GM23338 (cell line): Measurements from ENCODE around the gene CRADD. TPM values are rescaled to one million over a fixed set of nuclear protein-coding genes. Genes with fewer than 3 reads are reported as not detected.

ENCODE experiments used
- ATAC-seq: fragments of 200-7000 bp; cut with Tn5 transposase; 3 replicates; pipeline ENCODE4 v1.9.1; 2020
- DNase-seq: peaks from one replicate; pipeline ENCODE4 v3.0.0-alpha.2; 2015; ENCODE audit warnings: low spot score
- H2AFZ ChIP-seq: fragments of 200-600 bp; sonication (generic); 2 replicates; pipeline ENCODE4 v1.8.0; 2016; ENCODE audit warnings: antibody characterized with exemption, mild to moderate bottlenecking, moderate library complexity
- H3F3A ChIP-seq: fragments of 200-600 bp; sonication (generic); replicated peaks from 2 replicates; pipeline ENCODE4 v1.8.0; 2017; ENCODE audit warnings: antibody characterized with exemption, mixed run types, low read depth
- H3K27ac ChIP-seq: fragments of 200-600 bp; sonication (generic); 2 replicates; pipeline ENCODE4 v1.6.1; 2016; ENCODE audit warnings: low read depth
- H3K27me3 ChIP-seq: fragments of 200-600 bp; sonication (generic); 2 replicates; pipeline ENCODE4 v1.8.0; 2016; ENCODE audit warnings: mild to moderate bottlenecking, mixed run types, moderate library complexity; ENCODE audit not compliant: insufficient read depth
- H3K36me3 ChIP-seq: fragments of 200-600 bp; sonication (generic); 2 replicates; pipeline ENCODE4 v1.8.0; 2016; ENCODE audit warnings: mild to moderate bottlenecking; ENCODE audit not compliant: insufficient read depth
- H3K4me1 ChIP-seq: fragments of 200-600 bp; sonication (generic); 2 replicates; pipeline ENCODE4 v1.8.0; 2016; ENCODE audit warnings: mild to moderate bottlenecking, moderate library complexity; ENCODE audit not compliant: insufficient read depth
- H3K4me2 ChIP-seq: fragments of 200-600 bp; sonication (generic); 2 replicates; pipeline ENCODE4 v1.7.1; 2017; ENCODE audit warnings: mixed run types
- H3K4me3 ChIP-seq: fragments of 200-600 bp; sonication (generic); 2 replicates; pipeline ENCODE4 v1.6.1; 2016; ENCODE audit warnings: mixed run types
- H3K79me2 ChIP-seq: fragments of 200-600 bp; sonication (generic); replicated peaks from 2 replicates; pipeline ENCODE4 v1.8.0; 2017; ENCODE audit warnings: mild to moderate bottlenecking; ENCODE audit not compliant: insufficient read depth
- H3K9me2 ChIP-seq: fragments of 200-600 bp; sonication (generic); 2 replicates; pipeline ENCODE4 v1.8.0; 2017; ENCODE audit not compliant: insufficient read depth
- H4K20me1 ChIP-seq: fragments of 200-600 bp; sonication (generic); replicated peaks from 2 replicates; pipeline ENCODE4 v1.8.0; 2017; ENCODE audit warnings: mild to moderate bottlenecking; ENCODE audit not compliant: insufficient read depth
- H3K27ac Mint-ChIP-seq: 2 replicates; pipeline ENCODE4 v1.8.0; 2020; ENCODE audit warnings: inconsistent platforms, mild to moderate bottlenecking, moderate library complexity, mixed read lengths
- H3K27me3 Mint-ChIP-seq: 3 replicates; pipeline ENCODE4 v1.8.0; 2022; ENCODE audit warnings: low read depth, mild to moderate bottlenecking, moderate library complexity, mixed read lengths, inconsistent platforms; ENCODE audit not compliant: insufficient read depth, poor library complexity
- H3K36me3 Mint-ChIP-seq: 3 replicates; pipeline ENCODE4 v1.8.0; 2021; ENCODE audit warnings: low read depth, mild to moderate bottlenecking, inconsistent platforms, moderate library complexity, mixed read lengths
- H3K4me1 Mint-ChIP-seq: 3 replicates; pipeline ENCODE4 v1.8.0; 2020; ENCODE audit warnings: mild to moderate bottlenecking, inconsistent platforms, mixed read lengths
- H3K4me3 Mint-ChIP-seq: 3 replicates; pipeline ENCODE4 v1.8.0; 2021; ENCODE audit warnings: moderate library complexity, mild to moderate bottlenecking, inconsistent platforms, mixed read lengths
- H3K9me3 Mint-ChIP-seq: 3 replicates; pipeline ENCODE4 v1.8.0; 2020; ENCODE audit warnings: moderate library complexity, mild to moderate bottlenecking, inconsistent platforms, mixed read lengths
- CREB1 ChIP-seq: fragments of 250-450 bp; sonication (Bioruptor Pico); IDR thresholded peaks from 2 replicates; pipeline ENCODE4 v1.5.0; 2020; ENCODE audit warnings: low read depth, mild to moderate bottlenecking, moderate library complexity
- EZH2phosphoT487 ChIP-seq: fragments of 200-600 bp; sonication (generic); IDR thresholded peaks from one replicate; pipeline ENCODE4 v1.8.1; 2018; ENCODE audit warnings: antibody characterized with exemption; ENCODE audit not compliant: unreplicated experiment
- NANOG ChIP-seq: IDR thresholded peaks from 2 replicates; pipeline ENCODE4 v1.6.1; 2016; ENCODE audit warnings: antibody characterized with exemption, borderline replicate concordance
- POLR2AphosphoS5 ChIP-seq: IDR thresholded peaks from 2 replicates; pipeline ENCODE4 v1.6.1; 2016; ENCODE audit warnings: antibody characterized with exemption, low read depth
- STAT1 ChIP-seq: IDR thresholded peaks from one replicate; pipeline ENCODE4 v1.6.1; 2016; ENCODE audit warnings: antibody characterized with exemption; ENCODE audit not compliant: unreplicated experiment
- ZNF114 ChIP-seq: fragments of 250-450 bp; sonication (Bioruptor Pico); IDR thresholded peaks from 2 replicates; pipeline ENCODE4 v1.5.0; 2020; ENCODE audit warnings: mild to moderate bottlenecking, moderate library complexity
- ZNF331 ChIP-seq: fragments of 250-450 bp; sonication (Bioruptor Pico); IDR thresholded peaks from 2 replicates; pipeline ENCODE4 v1.5.0; 2020; ENCODE audit warnings: low read depth, mild to moderate bottlenecking, moderate library complexity
- polyA plus RNA-seq: library from polyadenylated mRNA; unstranded; fragments of >200 nt; fragmentation: Nextera tagmentation; extraction: Ambion mirVana; gene quantifications from 2 replicates; pipeline ENCODE4 v1.2.1, GENCODE V29; 2016
- total RNA-seq: library from RNA; depleted of rRNA; stranded (reverse); fragments of >200 nt; shearing (Covaris generic); gene quantifications from 2 replicates; pipeline ENCODE4 v1.2.3, GENCODE V29; 2014
- TF ChIP-seq, protein P1 (sequence below): IDR thresholded peaks from one replicate; pipeline ENCODE4 v1.6.1; 2018; ENCODE audit warnings: antibody characterized with exemption; ENCODE audit not compliant: unreplicated experiment
- TF ChIP-seq, protein P2 (sequence below): IDR thresholded peaks from 2 replicates; pipeline ENCODE4 v1.6.1; 2016; ENCODE audit warnings: antibody characterized with exemption
- TF ChIP-seq, protein P3 (sequence below): fragments of 250-450 bp; sonication (Bioruptor Pico); IDR thresholded peaks from 2 replicates; pipeline ENCODE4 v1.5.0; 2020; ENCODE audit warnings: mild to moderate bottlenecking, moderate library complexity
- TF ChIP-seq, protein P4 (sequence below), 2 experiments: fragments of 200-600 bp in 1 of 2; sonication (generic) in 1 of 2; conservative IDR thresholded peaks; 2 replicates each; pipeline versions ENCODE4 v1.5.1 to v1.6.1; 2016 to 2017; ENCODE audit warnings: antibody characterized with exemption in 2 of 2, low read depth in 2 of 2, mild to moderate bottlenecking in 2 of 2, moderate library complexity in 1 of 2

CRADD gene
- total and polyA plus RNA-seq, 2 experiments from 2014 or later: 6.3 to 27.9 TPM

DNA sequence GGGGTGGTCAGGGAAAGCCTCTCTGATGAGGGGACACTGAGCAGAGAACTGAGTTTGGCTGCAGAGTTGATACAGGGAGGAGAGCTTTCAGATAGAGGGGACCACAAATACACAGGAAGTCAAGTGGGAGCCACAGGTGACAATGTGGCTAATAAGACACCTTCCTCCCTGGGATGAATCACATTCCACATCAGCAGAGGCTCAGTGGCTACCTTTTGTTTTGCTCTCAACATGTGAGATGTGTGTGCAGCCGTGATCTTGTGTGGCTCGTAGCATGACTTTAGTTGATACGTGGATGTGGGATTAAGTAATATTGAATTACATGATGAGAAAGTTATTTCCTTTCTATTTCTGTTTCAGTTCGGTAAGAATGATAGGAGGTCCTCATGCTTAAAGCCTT, 7.5 kb downstream of the CRADD start:
- Histone ChIP-seq H3K27ac (no peak overlapping the region), H4K20me1 (no peaks in the 10 kb centered on the region), H3K9me2 (no peaks in the 10 kb centered on the region), H3K27me3 (no peaks in the 10 kb centered on the region), H3K36me3 (no peaks in the 10 kb centered on the region), H3F3A (no peaks in the 10 kb centered on the region), H3K4me2 (no peak overlapping the region), H3K4me1 (peaks cover 23% of the 10 kb centered on the region; the same call in 1 of the 2 replicates), H3K4me3 (no peak overlapping the region), H3K79me2 (no peaks in the 10 kb centered on the region), H2AFZ (no peak overlapping the region)
- H3K4me1 Mint-ChIP-seq: peaks cover 44% of the 10 kb centered on the region
- no peak for DNase-seq
- H3K9me3 Mint-ChIP-seq: no peaks in the 10 kb centered on the region
- H3K27me3 Mint-ChIP-seq: peaks cover 6% of the 10 kb centered on the region
- no peak for ATAC-seq
- TF ChIP-seq, protein P1, sequence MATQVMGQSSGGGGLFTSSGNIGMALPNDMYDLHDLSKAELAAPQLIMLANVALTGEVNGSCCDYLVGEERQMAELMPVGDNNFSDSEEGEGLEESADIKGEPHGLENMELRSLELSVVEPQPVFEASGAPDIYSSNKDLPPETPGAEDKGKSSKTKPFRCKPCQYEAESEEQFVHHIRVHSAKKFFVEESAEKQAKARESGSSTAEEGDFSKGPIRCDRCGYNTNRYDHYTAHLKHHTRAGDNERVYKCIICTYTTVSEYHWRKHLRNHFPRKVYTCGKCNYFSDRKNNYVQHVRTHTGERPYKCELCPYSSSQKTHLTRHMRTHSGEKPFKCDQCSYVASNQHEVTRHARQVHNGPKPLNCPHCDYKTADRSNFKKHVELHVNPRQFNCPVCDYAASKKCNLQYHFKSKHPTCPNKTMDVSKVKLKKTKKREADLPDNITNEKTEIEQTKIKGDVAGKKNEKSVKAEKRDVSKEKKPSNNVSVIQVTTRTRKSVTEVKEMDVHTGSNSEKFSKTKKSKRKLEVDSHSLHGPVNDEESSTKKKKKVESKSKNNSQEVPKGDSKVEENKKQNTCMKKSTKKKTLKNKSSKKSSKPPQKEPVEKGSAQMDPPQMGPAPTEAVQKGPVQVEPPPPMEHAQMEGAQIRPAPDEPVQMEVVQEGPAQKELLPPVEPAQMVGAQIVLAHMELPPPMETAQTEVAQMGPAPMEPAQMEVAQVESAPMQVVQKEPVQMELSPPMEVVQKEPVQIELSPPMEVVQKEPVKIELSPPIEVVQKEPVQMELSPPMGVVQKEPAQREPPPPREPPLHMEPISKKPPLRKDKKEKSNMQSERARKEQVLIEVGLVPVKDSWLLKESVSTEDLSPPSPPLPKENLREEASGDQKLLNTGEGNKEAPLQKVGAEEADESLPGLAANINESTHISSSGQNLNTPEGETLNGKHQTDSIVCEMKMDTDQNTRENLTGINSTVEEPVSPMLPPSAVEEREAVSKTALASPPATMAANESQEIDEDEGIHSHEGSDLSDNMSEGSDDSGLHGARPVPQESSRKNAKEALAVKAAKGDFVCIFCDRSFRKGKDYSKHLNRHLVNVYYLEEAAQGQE: no peak
- TF ChIP-seq EZH2phosphoT487 (no peak), ZNF114 (CRISPR knock-in tag) (no peak), NANOG (no peak), POLR2AphosphoS5 (no peak), CREB1 (no peak), ZNF331 (CRISPR knock-in tag) (no peak), STAT1 (no peak)
- TF ChIP-seq, protein P2, sequence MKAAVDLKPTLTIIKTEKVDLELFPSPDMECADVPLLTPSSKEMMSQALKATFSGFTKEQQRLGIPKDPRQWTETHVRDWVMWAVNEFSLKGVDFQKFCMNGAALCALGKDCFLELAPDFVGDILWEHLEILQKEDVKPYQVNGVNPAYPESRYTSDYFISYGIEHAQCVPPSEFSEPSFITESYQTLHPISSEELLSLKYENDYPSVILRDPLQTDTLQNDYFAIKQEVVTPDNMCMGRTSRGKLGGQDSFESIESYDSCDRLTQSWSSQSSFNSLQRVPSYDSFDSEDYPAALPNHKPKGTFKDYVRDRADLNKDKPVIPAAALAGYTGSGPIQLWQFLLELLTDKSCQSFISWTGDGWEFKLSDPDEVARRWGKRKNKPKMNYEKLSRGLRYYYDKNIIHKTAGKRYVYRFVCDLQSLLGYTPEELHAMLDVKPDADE: no peak
- TF ChIP-seq, protein P3, sequence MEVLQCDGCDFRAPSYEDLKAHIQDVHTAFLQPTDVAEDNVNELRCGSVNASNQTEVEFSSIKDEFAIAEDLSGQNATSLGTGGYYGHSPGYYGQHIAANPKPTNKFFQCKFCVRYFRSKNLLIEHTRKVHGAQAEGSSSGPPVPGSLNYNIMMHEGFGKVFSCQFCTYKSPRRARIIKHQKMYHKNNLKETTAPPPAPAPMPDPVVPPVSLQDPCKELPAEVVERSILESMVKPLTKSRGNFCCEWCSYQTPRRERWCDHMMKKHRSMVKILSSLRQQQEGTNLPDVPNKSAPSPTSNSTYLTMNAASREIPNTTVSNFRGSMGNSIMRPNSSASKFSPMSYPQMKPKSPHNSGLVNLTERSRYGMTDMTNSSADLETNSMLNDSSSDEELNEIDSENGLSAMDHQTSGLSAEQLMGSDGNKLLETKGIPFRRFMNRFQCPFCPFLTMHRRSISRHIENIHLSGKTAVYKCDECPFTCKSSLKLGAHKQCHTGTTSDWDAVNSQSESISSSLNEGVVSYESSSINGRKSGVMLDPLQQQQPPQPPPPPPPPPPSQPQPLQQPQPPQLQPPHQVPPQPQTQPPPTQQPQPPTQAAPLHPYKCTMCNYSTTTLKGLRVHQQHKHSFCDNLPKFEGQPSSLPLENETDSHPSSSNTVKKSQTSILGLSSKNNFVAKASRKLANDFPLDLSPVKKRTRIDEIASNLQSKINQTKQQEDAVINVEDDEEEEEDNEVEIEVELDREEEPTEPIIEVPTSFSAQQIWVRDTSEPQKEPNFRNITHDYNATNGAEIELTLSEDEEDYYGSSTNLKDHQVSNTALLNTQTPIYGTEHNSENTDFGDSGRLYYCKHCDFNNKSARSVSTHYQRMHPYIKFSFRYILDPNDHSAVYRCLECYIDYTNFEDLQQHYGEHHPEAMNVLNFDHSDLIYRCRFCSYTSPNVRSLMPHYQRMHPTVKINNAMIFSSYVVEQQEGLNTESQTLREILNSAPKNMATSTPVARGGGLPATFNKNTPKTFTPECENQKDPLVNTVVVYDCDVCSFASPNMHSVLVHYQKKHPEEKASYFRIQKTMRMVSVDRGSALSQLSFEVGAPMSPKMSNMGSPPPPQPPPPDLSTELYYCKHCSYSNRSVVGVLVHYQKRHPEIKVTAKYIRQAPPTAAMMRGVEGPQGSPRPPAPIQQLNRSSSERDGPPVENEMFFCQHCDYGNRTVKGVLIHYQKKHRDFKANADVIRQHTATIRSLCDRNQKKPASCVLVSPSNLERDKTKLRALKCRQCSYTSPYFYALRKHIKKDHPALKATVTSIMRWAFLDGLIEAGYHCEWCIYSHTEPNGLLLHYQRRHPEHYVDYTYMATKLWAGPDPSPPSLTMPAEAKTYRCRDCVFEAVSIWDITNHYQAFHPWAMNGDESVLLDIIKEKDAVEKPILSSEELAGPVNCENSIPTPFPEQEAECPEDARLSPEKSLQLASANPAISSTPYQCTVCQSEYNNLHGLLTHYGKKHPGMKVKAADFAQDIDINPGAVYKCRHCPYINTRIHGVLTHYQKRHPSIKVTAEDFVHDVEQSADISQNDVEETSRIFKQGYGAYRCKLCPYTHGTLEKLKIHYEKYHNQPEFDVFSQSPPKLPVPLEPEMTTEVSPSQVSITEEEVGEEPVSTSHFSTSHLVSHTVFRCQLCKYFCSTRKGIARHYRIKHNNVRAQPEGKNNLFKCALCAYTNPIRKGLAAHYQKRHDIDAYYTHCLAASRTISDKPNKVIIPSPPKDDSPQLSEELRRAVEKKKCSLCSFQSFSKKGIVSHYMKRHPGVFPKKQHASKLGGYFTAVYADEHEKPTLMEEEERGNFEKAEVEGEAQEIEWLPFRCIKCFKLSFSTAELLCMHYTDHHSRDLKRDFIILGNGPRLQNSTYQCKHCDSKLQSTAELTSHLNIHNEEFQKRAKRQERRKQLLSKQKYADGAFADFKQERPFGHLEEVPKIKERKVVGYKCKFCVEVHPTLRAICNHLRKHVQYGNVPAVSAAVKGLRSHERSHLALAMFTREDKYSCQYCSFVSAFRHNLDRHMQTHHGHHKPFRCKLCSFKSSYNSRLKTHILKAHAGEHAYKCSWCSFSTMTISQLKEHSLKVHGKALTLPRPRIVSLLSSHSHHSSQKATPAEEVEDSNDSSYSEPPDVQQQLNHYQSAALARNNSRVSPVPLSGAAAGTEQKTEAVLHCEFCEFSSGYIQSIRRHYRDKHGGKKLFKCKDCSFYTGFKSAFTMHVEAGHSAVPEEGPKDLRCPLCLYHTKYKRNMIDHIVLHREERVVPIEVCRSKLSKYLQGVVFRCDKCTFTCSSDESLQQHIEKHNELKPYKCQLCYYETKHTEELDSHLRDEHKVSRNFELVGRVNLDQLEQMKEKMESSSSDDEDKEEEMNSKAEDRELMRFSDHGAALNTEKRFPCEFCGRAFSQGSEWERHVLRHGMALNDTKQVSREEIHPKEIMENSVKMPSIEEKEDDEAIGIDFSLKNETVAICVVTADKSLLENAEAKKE (CRISPR knock-in tag): no peak
- TF ChIP-seq, protein P4, sequence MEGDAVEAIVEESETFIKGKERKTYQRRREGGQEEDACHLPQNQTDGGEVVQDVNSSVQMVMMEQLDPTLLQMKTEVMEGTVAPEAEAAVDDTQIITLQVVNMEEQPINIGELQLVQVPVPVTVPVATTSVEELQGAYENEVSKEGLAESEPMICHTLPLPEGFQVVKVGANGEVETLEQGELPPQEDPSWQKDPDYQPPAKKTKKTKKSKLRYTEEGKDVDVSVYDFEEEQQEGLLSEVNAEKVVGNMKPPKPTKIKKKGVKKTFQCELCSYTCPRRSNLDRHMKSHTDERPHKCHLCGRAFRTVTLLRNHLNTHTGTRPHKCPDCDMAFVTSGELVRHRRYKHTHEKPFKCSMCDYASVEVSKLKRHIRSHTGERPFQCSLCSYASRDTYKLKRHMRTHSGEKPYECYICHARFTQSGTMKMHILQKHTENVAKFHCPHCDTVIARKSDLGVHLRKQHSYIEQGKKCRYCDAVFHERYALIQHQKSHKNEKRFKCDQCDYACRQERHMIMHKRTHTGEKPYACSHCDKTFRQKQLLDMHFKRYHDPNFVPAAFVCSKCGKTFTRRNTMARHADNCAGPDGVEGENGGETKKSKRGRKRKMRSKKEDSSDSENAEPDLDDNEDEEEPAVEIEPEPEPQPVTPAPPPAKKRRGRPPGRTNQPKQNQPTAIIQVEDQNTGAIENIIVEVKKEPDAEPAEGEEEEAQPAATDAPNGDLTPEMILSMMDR (conservative IDR thresholded peaks at IDR 0.05; ENCODE audit: low read depth in 2 of 2): no peak
- no peak overlapping the region; the same call in 1 of the 2 replicates for H3K27ac Mint-ChIP-seq
- H3K4me3 Mint-ChIP-seq: no peak overlapping the region
- H3K36me3 Mint-ChIP-seq: no peaks in the 10 kb centered on the region
